Caco-2 (cell line): ENCODE measurements around the gene FBXO31. TPM values are rescaled to one million over a fixed set of nuclear protein-coding genes. Genes with fewer than 3 reads are reported as not detected.

Experiments
- BruUV-seq: library from RNA; stranded (reverse); fragments of 400-500 nt; replicated peaks from 2 replicates; lab custom pipeline; 2021; lab: Mats Ljungman, UMichigan
- CTCF ChIA-PET: fragments of 300-600 bp; sonication (Branson Sonifier 250); formaldehyde crosslinking; loops from one replicate; lab custom pipeline; 2022; ENCODE audit warnings: antibody characterized with exemption; lab: Charles Lee
- POLR2A ChIA-PET: fragments of 300-600 bp; sonication (Branson Sonifier 250); formaldehyde crosslinking; loops from one replicate; lab custom pipeline; 2022; ENCODE audit warnings: antibody characterized with exemption; lab: Charles Lee
- DNase-seq, 2 experiments: peaks; one replicate each; pipeline versions ENCODE4 v3.0.0 to v3.0.0-alpha.2; 2020 to 2022
- H3K27me3 ChIP-seq: replicated peaks from 2 replicates; pipeline ENCODE4 v1.6.0; 2011; ENCODE audit warnings: low read length; ENCODE audit not compliant: control insufficient read depth, insufficient read depth
- H3K36me3 ChIP-seq: 2 replicates; pipeline ENCODE4 v1.5.1; 2011; ENCODE audit warnings: low read length; ENCODE audit not compliant: control insufficient read depth, insufficient read depth
- H3K4me1 ChIP-seq: fragments of 250-450 bp; sonication (Bioruptor Pico); 2 replicates; pipeline ENCODE4 v1.5.1; 2020; ENCODE audit warnings: mild to moderate bottlenecking
- H3K4me3 ChIP-seq: 2 replicates; pipeline ENCODE4 v1.5.1; 2011; ENCODE audit warnings: low read depth, mild to moderate bottlenecking, control low read depth, low read length
- H3K9me3 ChIP-seq: fragments of 250-450 bp; sonication (Bioruptor Pico); 2 replicates; pipeline ENCODE4 v1.5.1; 2020; ENCODE audit warnings: mild to moderate bottlenecking, moderate library complexity
- H3K27ac Mint-ChIP-seq: one replicate; pipeline ENCODE4 v1.8.0; 2022; ENCODE audit warnings: mixed read lengths; ENCODE audit not compliant: unreplicated experiment
- H3K27me3 Mint-ChIP-seq: one replicate; pipeline ENCODE4 v1.8.0; 2022; ENCODE audit warnings: mixed read lengths; ENCODE audit not compliant: insufficient read depth, unreplicated experiment
- H3K36me3 Mint-ChIP-seq: one replicate; pipeline ENCODE4 v1.8.0; 2022; ENCODE audit warnings: mild to moderate bottlenecking, mixed read lengths; ENCODE audit not compliant: insufficient read depth, unreplicated experiment
- H3K4me1 Mint-ChIP-seq: one replicate; pipeline ENCODE4 v1.8.0; 2022; ENCODE audit warnings: low read depth, mixed read lengths; ENCODE audit not compliant: unreplicated experiment
- H3K4me3 Mint-ChIP-seq: one replicate; pipeline ENCODE4 v1.8.0; 2022; ENCODE audit warnings: mild to moderate bottlenecking, moderate library complexity, mixed read lengths; ENCODE audit not compliant: unreplicated experiment
- H3K9me3 Mint-ChIP-seq: one replicate; pipeline ENCODE4 v1.8.0; 2022; ENCODE audit warnings: mixed read lengths; ENCODE audit not compliant: unreplicated experiment
- CTCF ChIP-seq, 2 experiments: fragments of 200-600 bp in 1 of 2; IDR thresholded peaks; 1 replicate in 1 of 2; 2 replicates in 1 of 2; pipeline versions ENCODE4 v1.5.1 to v1.8.0; 2011 to 2022; ENCODE audit warnings: antibody characterized with exemption in 1 of 2, control low read depth in 1 of 2, inconsistent platforms in 1 of 2, low read depth in 1 of 2, low read length in 1 of 2, mild to moderate bottlenecking in 1 of 2, moderate library complexity in 1 of 2; ENCODE audit not compliant: insufficient read depth in 1 of 2, severe bottlenecking in 1 of 2, unreplicated experiment in 1 of 2
- intact Hi-C: fragments of 100-400 bp; cut with micrococcal nuclease; formaldehyde crosslinking; loops from one replicate; pipeline ENCODE4 v1.10.0; 2022; ENCODE audit not compliant: unreplicated experiment
- total RNA-seq: library from RNA; stranded (reverse); gene quantifications from 2 replicates; pipeline ENCODE4 v1.2.3, GENCODE V29; 2022

Gene FBXO31
- total RNA-seq, 1 experiment from 2014 or later: 55.6 TPM

- intact Hi-C loops: no loop called here
- H3K36me3 Mint-ChIP-seq: peaks cover 42% of the 10 kb centered on the region
These were observed 21.5 kb downstream of the FBXO31 start for GRCh38 chr16:87361916-87362619.

DNA sequence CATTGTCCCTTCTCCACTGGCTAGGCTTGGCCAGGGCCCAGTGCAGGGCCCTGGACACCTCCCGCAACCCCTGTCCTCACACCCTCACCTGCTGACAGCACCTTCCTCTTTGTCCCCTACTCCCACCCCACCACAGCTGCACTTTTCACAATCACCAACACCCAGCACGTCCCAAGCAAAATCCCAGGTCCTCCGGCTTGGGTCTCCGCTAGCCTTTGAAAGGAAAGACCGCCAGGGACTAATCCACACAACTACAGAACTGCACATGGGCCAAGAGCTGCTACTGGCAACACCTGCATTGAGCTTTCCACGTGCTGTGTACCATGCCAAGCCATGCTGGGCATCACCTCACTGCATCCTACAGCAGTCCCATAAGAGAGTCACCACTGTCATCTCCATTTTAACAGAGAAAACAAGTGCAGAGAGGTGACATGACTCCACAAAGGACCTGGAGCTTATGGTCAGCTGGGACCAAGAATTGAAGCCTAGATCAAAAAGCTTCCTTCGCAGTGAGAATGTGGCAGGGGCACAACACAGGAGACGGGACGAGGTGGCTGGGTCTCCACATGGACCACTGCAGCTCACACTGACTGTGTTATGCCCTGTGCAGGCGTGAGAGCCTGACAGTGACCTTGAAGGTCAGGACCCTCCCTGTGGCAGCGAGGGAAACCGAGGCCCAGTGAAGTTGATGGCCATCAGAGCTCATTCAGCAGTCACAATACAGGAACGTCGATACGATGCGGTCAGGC is 22.5 kb downstream of the FBXO31 start:
- Histone ChIP-seq H3K4me3 (no peak overlapping the region), H3K27me3 (no peaks in the 10 kb centered on the region), H3K9me3 (no peaks in the 10 kb centered on the region), H3K4me1 (peaks cover 9% of the 10 kb centered on the region), H3K36me3 (peaks cover 3% of the 10 kb centered on the region)
- no TSS peak for BruUV-seq
- no peak for DNase-seq
- H3K27me3 Mint-ChIP-seq: no peaks in the 10 kb centered on the region
- TF ChIP-seq CTCF (IDR thresholded peaks at IDR 0.05; ENCODE audit: insufficient read depth in 1 of 2, low read depth in 1 of 2, low read length in 1 of 2, severe bottlenecking in 1 of 2, unreplicated experiment in 1 of 2): no peak
- H3K36me3 Mint-ChIP-seq: peaks cover 53% of the 10 kb centered on the region
- no peak overlapping the region for H3K4me3 Mint-ChIP-seq
- peaks cover 6% of the 10 kb centered on the region for H3K4me1 Mint-ChIP-seq
- ChIA-PET POLR2A (no interaction called here), CTCF (no interaction called here)
- no peaks in the 10 kb centered on the region for H3K9me3 Mint-ChIP-seq
- intact Hi-C loops: no loop called here
- H3K27ac Mint-ChIP-seq: no peak overlapping the region

More at GRCh38 chr16:87361916-87362619, 21.5 kb downstream of the FBXO31 start:
- ChIA-PET CTCF (no interaction called here), POLR2A (no interaction called here)
- no peak overlapping the region for H3K27ac Mint-ChIP-seq
- no peak for TF ChIP-seq CTCF (IDR thresholded peaks at IDR 0.05; ENCODE audit: insufficient read depth in 1 of 2, low read depth in 1 of 2, low read length in 1 of 2, severe bottlenecking in 1 of 2, unreplicated experiment in 1 of 2)
- H3K9me3 Mint-ChIP-seq: no peaks in the 10 kb centered on the region
- no peak overlapping the region for H3K4me3 Mint-ChIP-seq
- Histone ChIP-seq H3K36me3 (peaks cover 3% of the 10 kb centered on the region; the same call in 1 of the 2 replicates), H3K4me3 (no peak overlapping the region), H3K4me1 (no peaks in the 10 kb centered on the region), H3K9me3 (no peaks in the 10 kb centered on the region), H3K27me3 (no peaks in the 10 kb centered on the region)
- no TSS peak for BruUV-seq
- DNase-seq: no peak
- H3K4me1 Mint-ChIP-seq: no peaks in the 10 kb centered on the region
- H3K27me3 Mint-ChIP-seq: no peaks in the 10 kb centered on the region

DNA sequence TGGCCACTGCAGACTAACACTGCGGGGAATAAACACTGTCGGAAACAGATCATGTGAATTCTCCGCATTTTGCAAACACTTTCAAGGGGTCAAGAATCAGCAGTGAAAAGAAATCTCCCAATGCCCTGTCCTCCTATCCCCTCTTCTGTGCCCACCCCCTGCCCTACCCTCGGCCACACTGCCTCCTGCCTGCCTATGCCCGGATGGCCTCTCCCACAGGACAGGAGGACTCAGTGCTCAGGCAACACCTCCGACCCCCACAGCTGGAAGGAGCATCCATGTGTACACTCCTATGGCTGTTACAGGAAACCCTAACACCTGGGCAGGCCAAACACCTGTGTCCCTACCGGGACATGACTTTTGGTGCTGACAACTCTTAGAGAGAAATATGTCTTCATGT is 24.5 kb downstream of the FBXO31 start:
- TF ChIP-seq CTCF (IDR thresholded peaks at IDR 0.05; ENCODE audit: insufficient read depth in 1 of 2, low read depth in 1 of 2, low read length in 1 of 2, severe bottlenecking in 1 of 2, unreplicated experiment in 1 of 2): no peak
- no peak overlapping the region for H3K4me3 ChIP-seq
- intact Hi-C loops: no loop called here
- no peaks in the 10 kb centered on the region for H3K9me3 Mint-ChIP-seq
- H3K4me1 Mint-ChIP-seq: peaks cover 13% of the 10 kb centered on the region
- H3K4me1 ChIP-seq: peaks cover 22% of the 10 kb centered on the region
- no peak overlapping the region for H3K4me3 Mint-ChIP-seq
- no TSS peak for BruUV-seq
- H3K9me3 ChIP-seq: no peaks in the 10 kb centered on the region
- H3K36me3 Mint-ChIP-seq: peaks cover 59% of the 10 kb centered on the region
- no peaks in the 10 kb centered on the region for H3K27me3 ChIP-seq
- CTCF ChIA-PET: no interaction called here
- POLR2A ChIA-PET: no interaction called here
- peaks cover 4% of the 10 kb centered on the region for H3K36me3 ChIP-seq
- no peak overlapping the region for H3K27ac Mint-ChIP-seq
- no peaks in the 10 kb centered on the region for H3K27me3 Mint-ChIP-seq
- DNase-seq: no peak
